ENCODE measurements around the gene PCSK6. TPM values are rescaled to one million over a fixed set of nuclear protein-coding genes. Genes with fewer than 3 reads are reported as not detected.
"Not testable (repeated sequence)": the region's sequence is repeated elsewhere in the genome, so short reads cannot be mapped to it uniquely, and the experiment has no call there.

PCSK6 gene
- total RNA-seq, 1 donor from 2014 or later: 2.5 TPM

DNA sequence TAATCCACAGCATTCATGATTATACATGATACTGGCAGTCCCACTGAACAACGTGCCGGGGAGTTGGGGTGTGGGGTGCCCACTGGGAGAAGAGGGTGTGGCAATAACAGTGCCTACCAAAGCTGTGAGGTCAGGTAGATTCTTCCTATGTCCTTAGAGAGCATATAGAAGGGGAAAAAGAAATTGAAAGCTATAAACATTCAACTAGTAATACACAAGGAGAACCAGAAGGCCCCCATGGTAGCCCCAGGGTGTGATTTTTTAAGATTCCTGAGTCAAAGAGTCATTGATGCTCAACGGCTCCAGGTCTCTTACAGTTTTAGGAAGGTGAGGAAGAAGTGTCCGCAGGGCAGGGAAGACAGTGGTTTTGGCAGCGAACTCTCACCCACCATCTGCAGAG, 25.8 kb downstream of the PCSK6 start:
- not testable (repeated sequence) for DNase-seq (ENCODE audit: low read depth)

DNA sequence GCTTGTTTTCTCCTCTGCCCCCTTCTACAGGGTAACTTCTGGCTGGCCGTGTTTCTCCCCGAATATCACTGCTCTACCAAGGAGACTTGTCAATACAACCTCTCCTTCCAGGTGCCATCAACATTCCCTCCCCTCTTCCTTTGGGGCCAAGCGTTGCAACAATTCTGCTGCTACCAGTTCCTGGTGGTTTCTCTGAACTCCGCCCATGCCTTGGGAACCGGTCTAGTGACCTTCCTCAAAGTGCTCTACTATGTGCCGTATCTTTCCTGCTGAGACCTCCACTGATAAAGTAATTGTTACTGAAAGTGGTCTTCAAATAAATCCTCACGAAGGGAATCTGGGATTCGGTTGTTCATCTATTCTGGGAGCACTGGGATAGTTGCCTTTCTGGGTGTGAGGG, 26.2 kb downstream of the PCSK6 start:
- DNase-seq (ENCODE audit: low read depth): no peak

DNA sequence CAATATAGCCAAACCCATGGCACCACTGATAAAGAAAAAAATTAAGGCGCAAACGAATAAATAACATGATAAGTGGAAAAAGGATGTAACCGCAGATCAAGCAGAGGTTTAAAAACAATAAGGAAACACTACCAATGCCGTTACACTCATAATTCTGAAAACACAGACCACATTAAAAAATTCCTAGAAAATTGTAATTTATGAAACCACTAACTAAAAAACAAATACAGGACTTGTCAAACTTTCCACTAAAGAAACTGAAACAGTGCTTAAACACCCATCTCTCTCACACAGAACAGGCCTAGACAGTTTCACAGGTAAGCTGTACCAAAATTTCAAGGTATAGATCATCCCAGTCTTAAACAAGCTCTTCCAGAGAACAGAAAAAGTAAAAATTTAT, 28.4 kb downstream of the PCSK6 start:
- no peak for DNase-seq (ENCODE audit: low read depth)

DNA sequence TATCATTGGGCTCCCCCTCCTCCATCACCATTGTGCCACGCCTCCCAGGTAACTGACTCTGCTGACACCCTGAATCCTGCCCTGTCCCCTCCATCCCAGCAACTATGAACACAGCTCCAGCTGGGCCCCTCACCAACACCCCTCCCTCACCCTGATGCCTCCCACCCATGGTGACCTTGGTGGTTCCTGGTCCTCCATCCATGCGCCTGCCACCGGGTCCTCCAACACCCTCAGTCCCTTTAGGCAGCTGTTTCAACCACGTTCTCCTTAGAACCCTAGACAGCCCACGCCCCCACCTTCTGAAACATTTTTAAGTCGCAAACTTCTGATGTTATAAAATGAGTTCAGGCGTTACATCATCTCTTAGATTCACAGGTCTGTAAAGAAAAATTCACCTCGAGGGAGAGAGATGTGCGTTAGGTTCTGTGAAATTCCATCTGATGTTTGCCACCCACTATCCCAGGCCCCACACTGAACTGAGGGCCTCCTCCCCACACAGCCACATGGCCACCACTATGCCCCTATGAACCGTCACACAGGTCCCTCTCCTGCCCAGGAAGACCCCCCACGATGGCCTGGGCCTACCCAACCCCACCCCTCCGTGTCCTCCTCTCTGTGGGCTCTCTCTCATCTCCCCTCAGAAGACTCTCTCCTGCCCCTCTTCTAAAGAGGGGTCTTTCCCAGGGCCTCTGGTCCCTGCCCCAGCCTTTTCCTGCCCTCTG, 29.8 kb downstream of the PCSK6 start:
- no peak for DNase-seq (ENCODE audit: low read depth)

DNA sequence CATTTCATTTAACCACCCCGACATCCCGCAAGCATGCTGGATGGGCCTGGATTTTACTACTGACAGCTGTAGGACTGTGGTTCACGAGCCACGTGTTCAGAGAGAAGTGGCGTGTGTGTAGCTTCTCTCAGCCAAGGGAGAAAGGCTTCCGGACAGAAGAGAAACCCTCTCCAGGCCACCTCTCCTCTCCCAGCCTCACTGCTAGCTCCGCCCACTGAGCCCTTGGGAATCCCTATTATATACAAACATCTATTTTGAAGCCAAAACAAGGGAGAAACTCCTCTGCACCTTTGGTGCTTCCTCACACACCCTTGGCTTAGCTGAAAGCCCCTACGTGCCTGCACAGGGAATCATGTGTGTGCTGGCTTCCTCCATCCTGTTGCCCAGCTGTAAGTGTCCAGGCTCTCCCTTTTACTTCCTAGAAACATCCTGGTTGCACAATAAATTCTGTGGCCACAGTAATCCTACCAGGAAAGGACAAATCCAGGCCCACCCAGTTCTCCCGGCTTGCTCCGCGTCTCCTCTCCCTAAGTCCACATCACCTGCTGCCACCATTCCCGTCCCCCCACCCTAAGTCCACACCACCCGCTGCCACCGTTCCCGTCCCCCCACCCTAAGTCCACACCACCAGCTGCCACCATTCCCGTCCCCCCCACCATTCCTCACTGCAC, 30.5 kb downstream of the PCSK6 start:
- no peak for DNase-seq (ENCODE audit: low read depth)

DNA sequence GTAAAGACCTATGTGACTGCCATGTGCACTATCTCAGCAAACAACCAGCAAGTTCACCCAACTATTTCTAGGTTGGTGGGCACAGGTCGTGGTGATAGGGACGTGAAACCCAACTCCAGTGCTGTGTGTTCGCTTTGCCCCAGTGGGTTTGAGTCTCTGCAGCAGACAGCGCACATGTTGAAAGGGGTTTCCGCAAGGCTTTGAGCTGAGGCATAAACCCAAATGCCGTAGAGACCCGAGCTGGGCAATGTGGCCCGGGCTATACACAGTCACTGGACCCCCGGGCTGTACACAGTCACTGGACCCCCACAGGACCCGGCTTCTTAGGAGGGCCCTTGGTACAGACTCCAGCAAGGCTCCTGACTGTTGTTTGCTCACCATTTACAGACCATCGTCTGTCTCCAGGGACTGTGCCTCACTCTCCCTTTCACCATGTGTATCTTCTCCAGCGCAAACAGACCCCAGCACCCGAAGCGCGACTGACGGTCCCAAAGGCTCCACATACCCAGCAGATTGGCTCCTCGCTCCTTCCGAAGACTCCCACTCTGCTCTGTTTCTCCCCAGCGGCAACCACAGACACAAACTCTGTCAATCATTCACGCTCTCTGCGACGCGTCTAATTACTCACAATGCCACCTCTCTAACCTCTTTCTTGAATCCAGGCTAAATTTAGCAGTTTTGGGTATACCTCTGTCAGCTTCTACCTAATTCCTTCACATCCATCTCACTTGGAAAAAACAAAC, 31.2 kb downstream of the PCSK6 start:
- no peak for DNase-seq (ENCODE audit: low read depth)

DNA sequence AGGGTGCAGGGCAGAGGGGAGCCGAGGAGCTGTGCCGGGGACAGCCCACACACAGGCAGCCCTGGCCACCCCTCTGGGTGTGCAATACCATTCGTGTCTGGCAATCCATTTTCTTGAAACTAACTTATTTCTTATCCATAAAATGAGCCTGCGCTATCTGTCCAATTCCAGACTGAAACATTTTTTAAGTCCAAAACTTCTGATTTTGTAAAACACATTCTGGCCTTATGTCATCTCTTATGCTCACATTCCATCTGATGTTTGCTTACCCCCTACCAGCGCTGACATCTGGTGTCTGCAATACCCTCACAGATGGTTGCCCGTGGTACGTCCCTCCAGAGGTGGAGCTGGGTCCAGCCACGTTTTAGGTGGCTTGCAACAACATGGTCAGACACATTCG, 31.8 kb downstream of the PCSK6 start:
- DNase-seq (ENCODE audit: low read depth): no peak

DNA sequence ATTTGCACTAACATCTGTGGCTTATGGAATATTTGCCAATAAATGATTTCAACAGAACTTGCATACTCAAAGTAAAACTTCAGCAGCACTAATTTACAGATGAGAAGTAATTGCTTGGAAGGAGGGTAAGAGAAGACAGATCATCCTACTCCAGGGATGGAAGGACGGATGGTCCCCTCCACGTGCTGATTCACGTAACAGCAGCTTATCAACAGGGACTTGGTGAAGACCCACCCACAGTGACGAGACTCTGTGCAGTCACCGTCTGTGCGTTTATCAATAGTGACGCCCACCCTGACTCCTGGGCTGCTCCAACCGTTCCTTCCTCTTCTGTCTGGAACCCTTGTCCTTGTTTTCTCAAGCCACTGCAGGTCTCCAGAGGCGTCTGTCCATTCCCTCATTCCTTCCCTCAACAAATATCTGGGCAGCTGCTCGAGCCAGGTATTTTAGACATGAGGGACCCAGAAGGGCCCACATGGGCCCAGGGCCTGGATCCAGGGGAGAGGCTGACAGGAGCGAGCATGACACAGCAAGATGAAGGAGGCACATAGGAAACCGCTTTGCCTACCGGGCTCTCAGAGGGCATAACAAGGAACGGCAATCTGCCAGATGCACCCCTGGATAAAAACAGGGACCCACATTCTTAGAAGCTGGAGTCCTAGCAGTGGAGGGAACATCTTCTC, 33.3 kb downstream of the PCSK6 start:
- DNase-seq (ENCODE audit: low read depth): no peak

DNA sequence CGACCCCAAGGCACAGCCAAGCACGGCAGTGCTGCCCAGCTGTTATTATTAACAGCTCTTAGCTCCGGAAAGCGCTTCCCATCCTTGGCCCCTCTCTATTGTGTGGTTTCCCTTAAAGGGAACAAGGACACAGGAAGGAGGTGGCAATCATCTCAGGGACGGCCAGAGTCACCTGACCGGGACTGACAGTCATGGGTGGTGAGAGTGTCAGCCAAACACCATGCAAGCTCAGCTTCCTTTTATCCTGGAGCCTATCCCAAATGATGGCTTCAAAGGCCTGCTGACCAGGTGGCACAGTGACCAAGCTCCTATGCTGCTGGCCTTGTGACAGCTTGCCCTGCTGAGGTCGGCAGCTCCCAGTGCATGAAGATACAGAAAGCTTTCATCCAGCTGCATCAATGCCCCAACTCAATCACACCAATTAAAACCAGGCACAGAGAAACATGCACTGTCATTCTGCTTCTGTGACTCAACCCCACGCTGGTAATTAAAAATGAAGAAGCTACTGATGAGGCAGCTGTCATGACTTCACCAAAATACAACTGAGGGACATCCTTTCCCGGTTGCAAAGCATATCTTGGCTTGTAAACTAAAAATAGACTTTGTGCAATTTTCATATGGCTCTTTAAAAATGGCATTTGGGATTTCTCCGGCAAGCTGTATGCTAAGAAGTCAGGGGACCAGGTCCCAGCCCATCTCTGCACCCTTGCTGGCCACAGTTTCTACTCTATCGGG, 34.0 kb downstream of the PCSK6 start:
- peak; percentile 64 for DNase-seq (ENCODE audit: low read depth)

DNA sequence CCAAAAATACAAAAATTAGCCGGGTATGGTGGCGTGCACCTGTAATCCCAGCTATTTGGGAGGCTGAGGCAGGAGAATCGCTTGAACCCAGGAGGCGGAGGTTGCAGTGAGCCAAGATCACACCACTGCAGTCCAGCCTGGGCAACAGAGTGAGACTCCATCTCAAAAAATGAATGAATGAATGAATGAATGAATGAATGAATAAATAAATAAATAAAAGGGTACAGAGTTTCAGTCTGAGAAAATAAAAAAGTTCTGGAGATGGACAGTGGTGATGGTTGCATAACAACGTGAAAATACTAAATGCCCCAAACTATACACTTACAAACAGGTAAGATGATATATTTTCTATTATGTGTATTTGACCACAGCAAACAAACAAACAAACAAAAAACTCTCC, 34.7 kb downstream of the PCSK6 start:
- DNase-seq (ENCODE audit: low read depth): not testable (repeated sequence)

DNA sequence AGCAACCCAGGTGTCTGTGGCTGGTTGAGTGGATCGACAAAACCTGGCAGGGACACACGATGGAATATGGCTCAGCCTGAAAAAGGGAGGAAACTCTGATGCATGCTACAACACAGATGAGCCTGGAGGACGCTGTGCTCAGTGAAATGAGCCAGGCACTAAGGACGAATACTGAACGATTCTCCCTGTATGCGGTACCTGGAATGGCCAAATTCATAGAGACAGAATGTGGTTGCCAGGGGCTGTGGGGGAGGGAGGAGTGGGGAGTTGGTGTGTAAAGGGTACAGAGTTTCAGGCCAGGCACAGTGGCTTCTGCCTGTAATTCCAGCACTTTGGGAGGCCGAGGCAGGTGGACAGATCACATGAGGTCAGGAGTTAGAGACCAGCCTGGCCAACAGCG, 35.1 kb downstream of the PCSK6 start:
- no peak for DNase-seq (ENCODE audit: low read depth)

DNA sequence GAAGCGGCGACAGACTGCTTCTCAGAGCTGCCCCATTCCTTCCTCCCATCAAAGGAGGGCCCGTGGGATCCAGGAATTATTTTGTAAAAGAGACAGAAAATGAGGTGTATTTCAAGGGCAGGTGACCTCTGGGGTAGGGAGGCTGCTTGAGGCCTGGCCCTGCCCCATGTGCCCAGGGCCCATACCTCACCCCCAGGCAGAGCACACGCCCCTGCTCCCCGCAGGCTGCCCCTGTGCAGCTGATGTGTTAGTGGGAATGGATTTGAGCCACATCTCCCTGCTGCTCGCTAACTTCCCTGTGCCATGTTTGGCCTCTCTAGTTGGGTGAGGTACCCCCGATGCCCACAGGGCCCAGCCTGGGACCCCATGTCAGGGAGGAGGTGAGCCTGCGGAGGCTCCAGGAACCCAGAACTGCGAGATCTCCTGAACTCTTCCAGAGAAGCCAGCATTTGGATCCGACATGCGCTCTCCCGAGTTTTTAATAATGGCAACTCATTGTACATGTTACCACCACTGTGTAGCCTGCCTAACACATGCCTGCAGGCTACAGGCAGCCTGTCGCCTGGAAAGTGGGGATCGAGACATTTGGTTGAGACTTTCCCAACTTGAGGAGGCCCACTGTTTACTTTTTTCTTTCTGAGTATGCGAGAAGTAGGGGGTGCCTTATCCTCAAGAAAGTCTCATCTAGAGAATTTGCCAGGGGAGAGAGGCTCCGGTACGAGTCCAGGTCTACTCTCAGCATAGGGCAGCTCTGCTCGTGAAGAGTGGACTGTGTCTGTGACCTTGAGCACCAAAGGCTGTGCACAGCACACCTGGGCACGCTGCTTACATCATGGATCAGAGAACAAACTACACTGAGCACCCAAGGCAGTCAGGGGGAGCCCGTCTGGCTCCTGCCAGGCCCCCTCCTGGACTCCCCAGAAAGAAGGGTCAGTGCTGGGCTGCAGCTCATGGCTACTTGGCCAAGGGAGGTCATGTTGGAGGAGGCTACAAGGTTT, 36.1 kb downstream of the PCSK6 start:
- DNase-seq (ENCODE audit: low read depth): no peak

DNA sequence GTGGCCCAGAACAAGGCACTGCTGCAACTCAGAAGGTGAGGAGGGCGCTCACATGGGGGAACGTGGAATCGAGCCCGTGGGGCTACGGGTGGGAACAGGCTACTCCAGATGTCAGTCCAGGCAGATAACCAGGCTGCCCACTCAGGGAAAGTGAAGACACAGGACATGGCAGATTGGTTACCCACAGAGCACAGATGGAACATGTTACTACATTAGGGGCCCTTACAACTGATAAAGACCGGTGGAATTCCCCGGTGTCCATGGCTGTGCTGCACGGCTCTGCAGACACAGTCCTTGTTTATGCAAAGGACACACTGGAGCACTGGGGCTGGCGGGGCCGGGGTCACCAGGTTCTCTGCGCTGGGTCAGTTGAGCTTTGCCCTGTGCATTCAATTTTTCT, 36.9 kb downstream of the PCSK6 start:
- no peak for DNase-seq (ENCODE audit: low read depth)

DNA sequence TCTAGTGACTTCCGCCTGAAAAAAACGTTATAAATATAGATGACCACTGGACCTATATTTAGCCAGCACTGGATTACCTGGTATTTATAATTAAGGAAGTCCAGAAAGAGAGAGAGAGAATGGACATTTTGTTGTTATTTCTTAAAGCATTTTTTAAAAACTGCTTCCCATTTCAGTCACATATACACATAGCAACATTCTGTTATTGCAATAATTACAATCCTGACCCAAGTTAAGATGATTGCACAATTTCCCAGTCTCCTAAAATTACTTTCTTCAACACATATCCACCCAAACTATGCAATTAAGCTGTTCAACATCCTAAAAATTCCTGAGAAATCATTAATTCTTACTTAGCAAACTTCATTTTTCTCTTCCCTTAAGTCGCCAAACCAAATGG, 37.7 kb downstream of the PCSK6 start:
- DNase-seq (ENCODE audit: low read depth): no peak

DNA sequence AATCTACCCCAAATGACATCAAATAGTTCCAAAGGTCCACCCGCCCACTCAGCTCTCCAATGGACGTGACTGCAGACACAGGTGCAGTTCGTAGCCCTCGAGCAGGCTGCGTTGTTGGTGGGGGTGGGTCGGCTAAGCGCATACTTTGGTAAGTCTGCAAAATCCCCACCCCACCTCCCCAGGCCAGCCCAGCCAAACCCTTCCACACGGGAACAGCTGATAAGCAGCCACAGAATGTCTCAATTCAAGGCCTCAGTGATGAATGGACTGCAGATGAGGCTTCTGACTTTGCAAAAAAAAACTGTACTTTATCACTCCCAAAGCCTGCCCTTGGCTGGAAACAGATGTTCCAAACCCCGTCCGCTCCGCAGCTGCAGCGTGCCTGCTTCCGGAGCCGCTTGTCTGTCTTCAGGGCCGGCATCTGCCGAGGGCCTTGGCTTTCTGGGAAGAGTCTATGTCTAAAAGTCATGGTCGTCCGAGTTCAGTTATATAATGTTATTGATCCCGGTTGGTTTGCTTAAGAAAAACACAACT, 38.2 kb downstream of the PCSK6 start:
- DNase-seq (ENCODE audit: low read depth): peak; percentile 86

DNA sequence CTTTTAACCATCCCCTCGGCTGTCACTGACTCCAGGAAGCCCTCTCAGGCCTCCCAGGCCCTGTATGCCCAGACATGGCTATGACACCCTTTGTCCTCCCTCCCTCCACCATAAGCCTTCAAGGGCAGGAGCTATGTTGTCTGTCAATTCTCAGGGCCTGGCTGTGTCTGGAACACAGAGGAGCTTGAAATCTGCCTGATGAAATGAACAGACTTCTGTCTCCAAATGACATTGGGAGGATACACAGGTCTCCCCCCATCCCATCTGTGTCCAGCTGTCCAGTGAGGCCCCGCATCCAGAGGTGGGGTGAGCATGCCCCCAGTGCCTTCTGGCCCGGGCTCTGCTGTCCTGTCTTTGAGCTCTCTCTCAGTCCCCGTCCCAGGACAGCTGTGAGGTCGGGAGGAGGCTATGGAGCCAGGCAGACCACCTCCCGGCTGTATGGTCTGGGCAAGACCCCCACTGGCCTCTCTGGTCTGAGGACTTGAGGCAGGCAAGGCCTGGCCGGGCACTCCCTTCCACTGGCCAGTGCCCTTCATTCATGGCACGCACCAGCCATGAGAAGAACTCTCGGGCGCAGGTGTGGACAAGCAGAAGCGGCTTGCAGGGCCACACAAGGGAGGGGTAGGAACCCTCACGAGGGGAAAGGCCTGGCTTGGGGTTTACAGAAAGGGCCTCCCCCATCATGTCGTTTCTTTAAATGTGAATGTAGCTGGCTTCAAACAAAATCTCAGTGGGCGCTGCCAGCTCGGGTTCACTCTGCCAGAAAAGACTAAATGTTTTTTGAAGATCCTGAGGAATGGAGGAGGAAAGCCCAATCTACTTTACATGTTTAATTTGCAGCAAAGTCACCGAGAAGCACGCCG, 38.9 kb downstream of the PCSK6 start:
- no peak for DNase-seq (ENCODE audit: low read depth)

DNA sequence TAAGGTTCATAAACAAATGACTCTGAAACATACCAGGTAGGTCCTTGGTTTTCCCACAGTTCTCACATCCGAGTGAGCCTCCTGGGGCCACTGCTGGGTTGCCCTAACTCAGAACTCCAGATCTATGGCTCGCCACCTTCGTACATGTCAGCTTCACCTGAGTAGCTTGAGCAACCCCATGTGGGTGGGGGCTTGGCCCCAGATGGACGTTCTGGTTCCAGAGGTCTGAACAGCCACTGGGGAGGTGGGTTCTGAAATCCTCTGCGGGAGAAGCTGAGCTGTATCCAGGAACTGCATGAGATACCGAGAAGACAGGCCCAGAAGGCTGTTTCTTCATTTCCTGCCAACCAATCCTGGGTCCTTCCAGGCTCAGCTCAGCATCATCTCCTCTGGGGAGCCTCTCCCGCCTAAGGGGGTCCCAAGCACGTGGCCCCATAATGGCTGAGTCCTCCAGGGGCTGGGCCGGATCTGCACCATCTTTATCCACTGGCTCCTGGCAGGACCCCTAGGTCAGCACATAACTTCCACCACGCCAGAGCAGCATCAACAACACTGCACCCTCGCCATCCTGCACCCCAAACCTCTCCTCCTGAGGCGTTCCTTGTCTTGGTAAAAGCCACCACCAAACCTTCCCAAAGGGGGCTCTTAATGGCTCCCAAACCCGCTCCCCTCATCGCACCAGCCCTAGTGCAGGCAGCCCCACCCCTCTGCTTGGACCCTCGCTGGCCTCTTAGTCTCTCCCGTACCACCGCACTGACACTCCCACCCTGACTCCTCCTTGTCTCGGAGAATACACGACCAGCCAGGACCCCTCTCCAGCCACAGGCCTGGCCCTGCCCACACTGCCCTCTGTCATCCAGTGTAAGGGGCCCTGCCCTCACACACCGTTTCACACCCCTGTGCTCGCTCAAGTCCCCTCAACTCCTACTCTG, 39.8 kb downstream of the PCSK6 start:
- no peak for DNase-seq (ENCODE audit: low read depth)

Measured in myocyte (in vitro differentiated cells).